Stimulated activated CD4-positive, alpha-beta T cell treated with anti-CD3 and anti-CD28 coated beads, TNF-alpha, amount 100 ng/mL, for 24 hours (primary cell): ENCODE measurements around the gene EPHX1.

ENCODE experiments used
- DNase-seq, 3 experiments: peaks; one replicate each; pipeline ENCODE4 v3.0.0-alpha.2; 2020; ENCODE audit warnings: low read depth in 3 of 3

EPHX1 gene

DNA sequence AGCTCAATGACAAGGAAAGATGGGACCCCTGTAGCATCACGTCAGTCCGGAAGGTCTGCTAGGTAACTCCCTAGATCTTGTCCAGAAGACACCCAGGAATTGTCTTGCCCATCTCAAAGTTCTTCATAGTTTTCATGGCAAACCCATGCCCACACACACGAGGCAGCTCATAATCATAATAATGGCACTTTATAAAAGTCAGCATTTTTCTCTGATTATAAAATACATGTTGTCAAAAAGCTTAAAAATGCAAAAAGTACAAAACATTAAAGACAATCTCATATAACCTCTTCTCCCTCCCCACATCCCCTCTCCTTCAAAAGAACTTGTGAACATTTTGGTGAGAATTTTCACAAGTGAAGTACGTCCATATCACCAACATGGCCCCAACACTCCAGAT is 30.8 kb downstream of the EPHX1 start:
- DNase-seq = no peak

DNA sequence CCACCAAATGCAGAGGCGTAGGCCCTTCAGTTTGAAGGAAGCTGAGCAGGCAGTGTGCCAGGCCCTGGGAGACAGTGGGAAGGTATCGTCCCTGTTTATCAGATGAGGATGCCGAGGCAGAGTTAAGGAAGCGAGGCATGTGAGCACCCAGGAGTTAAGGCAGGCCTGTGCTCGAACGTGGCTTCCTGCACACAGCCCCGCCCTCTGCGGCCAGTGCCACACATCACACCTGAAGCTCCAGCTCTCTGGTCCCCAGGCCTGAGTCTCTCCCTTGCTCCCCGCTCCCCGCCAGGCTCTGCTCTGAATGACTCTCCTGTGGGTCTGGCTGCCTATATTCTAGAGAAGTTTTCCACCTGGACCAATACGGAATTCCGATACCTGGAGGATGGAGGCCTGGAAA is 32.1 kb downstream of the EPHX1 start:
- DNase-seq = no peak

DNA sequence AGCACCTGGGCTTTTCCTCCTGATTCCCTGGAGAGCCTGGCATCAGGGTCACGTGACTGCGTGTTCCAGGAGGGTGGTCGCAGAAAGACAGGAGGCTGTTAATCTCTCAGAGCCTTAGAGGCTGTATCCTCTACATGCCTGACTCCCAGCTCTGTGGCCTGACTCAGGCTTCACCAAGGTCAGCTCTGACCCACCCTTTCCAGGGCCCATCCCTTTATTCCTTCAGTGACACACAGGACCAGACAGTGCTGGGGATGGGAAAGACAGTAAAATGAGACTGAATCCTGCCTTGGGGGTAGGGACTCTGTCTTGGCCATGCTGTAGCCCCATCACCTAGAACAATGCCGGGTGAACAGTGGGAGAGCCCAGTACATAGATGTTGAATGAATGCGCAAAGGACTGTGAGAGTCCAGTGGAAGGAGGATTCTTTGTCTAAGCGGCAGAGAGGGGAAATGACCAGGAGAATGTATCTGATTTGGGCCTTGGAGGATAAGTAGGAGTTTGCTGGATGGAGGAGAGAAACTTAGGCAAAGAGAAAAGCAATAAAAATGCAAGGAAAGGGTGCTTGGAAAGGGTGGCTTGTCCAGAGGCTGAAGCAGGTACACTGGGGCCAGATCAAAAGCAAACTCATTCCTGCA is 33.0 kb downstream of the EPHX1 start:
- DNase-seq = no peak

DNA sequence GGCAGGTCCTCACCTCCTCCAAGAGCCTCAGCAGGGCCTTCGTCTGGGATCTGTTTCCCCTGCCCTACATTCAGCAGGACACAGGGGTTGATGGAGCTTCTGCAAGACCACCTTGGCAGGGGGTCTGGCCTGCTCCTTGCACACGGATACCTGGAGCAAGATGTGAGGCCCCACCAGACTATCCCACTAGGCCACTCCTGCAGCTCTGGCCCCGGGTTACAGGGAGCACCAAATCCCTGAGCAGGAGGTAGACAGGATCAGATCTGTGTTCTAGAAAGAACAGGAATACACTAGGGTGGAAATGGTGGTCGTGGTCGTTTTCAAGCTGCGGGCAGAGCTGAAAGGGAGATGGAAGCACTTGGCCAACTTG is 33.5 kb downstream of the EPHX1 start:
- DNase-seq = no peak

DNA sequence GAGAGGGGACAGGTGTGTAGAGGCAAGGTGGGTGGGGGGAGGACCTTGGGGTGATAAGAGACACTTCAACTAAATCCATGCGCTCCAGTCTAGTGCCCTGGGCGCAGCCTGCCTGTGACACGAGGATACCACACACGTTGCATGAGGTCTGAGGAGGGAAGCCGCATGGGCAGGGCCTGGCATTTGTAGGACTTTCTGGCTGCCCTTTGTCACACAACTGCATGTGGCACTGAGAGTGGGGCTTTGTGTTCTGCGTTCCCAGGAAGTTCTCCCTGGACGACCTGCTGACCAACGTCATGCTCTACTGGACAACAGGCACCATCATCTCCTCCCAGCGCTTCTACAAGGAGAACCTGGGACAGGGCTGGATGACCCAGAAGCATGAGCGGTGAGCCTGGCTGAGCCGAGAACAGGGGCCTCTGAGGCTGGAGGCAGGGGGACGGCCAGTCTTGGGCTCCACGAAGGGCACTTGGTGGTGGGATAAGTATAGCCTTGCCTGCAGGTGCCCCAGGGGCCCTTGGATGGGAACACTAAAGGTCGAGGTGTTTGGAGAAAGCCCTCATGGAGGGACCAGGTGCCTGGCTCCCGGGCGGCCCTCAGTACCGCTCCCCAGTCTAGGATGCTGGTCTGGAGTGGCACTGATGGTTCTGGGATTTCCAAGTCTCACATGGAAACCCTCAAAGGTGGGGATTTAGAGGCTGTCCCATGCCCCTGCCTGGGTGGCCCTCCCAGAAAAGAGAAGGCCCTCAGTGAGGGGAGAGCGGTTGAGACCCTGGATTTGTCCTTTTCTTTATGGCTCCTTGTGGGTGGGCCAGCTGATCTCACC is 34.5 kb downstream of the EPHX1 start:
- no peak for DNase-seq

DNA sequence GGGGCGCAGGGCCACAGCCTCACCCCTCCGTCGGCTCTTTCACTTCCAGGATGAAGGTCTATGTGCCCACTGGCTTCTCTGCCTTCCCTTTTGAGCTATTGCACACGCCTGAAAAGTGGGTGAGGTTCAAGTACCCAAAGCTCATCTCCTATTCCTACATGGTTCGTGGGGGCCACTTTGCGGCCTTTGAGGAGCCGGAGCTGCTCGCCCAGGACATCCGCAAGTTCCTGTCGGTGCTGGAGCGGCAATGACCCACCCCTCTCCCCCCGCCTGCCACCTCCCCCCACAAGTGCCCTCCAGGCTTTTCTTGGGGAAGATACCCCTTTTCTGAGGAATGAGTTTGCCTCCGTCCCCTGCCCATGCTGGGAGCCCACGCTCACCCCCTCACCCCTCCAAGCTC is 35.2 kb downstream of the EPHX1 start:
- no peak for DNase-seq

DNA sequence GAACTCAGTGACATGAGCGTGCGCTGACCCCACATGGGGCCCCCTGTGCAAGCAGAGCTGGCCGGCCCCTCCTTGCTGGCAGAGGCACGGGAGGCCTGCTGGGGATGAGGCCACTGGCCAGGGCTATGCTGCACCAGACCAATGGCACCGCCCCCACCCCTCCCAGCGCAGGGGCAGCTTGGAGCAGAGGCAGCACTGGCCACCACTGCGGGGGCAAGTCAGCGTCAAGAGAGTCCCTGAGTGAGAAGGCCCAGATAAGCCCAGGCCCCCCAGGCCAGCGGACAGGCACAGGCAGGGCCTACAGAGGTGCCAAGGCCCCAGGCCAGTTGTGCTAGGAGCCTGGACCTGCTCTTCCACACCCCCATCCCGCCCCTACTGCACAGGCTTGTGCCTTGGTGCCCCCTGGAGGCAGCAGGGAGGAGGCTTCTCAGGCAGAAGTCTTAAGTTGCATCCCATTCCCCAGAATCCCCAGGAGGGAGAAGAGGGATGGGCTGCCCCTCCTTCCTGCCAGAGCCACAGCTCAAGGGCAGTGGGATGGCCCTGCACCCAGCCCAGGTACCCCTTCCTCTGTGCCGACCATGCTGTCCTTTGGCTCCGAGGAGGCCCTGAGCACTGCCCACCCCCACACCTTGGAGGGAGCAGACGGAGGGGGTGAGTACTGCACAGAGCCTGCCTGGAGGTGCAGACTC is 35.8 kb downstream of the EPHX1 start:
- DNase-seq = peak in 2 of 3 experiments; percentile 13 to 37

DNA sequence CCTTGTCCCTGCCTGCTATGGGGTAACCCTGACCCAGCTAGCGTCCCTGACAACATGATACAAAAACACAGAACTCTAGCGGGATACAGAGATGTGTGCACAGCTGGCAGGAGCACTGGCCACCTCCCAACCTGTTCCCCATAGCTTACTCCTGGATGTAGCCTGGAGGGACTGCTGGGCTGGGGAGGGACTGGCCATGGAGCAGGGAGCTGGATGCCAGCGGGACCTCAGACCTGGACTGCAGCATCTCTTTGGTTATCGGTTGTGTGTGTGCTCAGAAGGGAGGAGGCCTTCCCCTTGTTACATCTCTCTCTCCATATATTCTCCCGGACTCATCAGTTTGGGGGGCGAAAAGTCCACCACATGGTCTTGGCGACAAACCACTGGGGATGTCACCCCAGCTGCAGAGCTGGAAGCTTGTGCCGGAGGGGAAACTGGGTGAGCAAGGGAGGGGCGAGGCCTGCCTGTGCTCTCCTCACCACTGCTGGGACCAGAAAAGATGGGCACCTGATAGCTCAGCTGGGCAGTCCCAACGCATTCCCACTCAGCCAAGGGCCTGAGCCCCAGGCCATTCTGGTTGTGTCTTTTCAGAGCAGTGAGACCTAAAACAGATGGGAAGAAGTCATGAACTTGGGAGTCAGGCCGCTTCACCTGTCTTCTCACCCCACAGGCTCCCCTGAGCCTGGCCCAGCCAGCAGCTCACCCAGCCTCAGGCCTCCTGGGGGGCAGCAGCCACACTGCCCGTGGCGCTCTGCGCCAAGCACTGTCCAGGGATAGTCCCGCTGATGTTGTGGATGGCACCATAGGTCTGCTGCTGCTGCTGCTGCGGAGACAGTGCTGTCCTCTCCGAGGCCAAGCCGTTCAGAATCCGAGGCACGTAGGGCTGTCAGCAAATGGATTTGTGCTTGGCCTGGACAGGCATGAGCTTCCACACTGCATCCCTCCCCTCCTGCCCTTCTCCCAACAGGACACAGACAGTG is 36.7 kb downstream of the EPHX1 start:
- no peak for DNase-seq

DNA sequence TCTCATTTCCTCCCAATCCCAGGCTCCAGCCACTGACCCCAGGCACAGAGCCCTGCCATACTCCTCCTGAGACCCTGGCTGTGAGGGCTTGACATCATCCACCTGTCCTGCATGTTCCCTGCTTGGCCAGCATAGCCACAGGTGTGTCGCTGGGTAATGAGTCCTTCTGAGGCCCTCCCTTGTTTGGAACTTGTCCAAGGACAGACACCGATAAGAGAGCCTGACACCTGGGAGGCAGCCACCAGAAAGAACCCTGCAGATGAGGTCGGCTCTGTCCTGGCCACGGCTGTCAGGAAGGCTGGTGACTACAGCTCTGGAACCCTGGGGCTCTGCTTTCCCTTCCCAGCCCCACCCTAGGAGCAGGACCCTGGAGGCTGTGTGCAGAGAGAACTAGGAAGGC is 37.7 kb downstream of the EPHX1 start:
- no peak for DNase-seq

DNA sequence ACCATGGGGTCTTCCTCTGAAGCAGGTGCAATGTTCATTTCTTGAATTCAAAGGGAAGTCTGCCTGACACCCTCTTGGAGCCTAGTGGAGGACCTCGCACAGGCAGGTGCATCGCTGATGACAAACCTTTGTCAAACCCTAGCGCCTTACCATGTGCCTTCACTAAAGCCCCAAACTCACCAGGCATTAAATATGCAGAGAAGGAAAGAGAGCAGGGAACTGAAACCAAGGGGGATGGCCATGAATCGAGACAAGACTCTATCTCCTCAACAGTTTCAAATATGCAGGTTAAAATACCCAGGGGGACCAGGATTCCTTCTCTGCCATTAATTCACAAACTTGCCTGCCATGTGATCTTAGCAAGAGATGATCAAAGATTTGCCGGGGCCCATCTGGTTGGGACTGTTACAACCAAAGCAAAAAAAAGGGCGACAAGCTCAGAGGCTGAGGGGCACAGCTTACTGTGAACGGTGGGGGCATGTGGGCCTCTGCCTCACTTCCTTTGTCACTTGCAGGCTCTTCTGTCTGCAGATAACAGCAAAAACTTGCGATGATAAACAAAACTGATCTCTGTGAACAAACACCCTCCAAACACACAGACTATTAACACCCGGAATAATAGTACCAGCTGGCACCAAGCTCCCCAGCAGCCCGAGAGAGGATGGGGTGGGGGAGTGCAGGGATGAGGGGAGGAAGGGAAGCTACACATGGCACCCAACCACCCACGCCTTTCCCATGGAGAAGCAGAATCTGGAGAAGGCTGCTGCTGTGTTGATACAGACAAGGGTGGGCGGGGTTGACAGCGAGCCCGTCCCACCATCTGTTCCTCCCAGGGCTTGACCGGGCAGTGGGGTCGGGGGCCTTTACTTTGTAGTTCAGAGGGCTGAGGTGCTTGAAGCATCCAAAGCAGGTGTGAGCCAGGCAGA is 38.4 kb downstream of the EPHX1 start:
- no peak for DNase-seq

DNA sequence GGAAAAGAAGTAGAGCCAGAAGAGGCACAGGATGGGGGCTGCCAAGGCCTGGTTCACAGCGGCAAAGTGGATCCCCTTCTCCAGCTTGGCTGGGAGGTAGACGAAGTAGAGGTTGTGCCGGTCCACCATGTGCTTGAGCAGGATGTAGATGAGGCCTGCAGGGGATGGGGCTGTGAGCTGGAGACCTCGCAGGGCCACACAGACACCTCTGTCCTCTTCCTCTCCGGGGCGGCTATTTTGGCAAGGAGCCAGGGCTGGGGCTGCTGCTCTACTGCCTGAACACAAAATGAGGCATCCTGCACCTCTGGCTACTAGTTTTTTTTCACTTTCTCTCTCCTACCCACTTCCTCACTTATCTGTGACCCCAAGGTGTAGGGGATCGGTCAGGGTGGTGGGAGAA is 40.0 kb downstream of the EPHX1 start:
- DNase-seq = no peak

DNA sequence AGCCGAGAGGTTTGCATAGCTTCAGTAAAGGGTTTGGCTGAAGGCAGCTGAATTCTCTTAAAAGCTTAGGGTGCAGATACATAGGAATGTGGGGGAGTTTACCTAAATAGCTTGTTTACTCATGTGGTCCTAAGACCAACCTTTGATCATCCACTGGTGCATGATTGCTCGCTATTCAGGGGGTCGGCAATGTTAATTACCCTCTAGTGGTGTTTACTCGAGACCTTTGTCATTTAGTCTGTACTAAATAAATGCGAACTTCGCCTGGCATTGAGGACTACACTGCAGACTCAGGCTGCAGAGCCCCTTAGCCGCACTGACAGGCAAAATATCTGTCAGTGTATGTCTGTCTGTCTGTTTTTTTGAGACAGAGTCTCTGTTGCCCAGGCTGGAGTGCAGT is 40.4 kb downstream of the EPHX1 start:
- no peak for DNase-seq

DNA sequence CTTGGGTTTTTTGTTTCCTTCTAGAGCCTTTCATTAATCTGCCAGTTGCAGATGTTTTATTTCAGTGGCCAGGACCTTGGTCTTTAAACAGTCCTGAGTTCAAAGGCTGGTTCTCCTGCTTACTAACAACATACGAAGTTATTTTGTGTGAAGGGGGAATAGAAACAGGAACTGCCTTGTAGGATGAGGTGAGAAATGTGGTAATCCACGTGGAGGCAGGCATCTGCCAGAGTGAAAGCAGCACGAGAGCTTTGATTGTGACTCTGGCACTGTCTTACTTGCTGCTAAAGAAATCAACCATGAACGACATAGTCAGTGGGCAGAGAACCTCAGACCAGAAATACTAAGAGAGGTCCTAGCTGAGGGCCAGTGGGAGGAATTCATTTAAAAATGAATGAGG is 41.9 kb downstream of the EPHX1 start:
- DNase-seq = no peak

DNA sequence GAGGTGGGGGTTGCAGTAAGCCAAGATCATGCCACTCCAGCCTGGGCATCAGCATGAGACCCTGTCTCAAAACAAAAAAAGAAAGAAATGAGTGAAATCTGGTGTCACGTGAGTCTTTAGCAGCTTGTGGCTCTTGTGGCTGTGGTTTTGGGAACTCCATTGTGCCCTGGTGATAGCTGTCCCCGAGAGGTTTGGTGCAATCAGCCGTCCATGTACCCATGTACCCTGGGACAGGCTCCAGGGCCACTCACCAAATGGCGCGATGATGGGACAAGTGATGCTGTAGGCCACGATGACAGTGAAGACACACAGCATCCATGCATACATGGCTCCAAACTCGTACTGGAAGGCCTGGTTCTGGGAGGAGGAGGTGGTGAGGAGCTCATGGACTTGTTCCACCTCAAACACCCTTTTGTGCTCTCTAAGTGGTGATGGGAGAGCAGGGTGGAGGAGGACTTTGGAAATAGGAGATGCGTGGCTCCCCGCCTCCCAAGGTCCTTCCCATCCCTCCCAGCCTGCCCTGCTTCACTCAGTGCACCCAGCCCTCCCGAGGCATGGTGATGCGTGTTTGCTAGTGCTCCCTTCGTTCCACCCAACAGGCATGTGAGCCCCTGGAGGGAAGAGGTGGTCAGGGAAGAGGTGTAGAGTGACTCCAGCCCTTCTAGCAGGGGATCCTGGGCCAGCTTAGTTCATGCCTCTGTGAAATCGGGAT is 42.6 kb downstream of the EPHX1 start:
- no peak for DNase-seq

DNA sequence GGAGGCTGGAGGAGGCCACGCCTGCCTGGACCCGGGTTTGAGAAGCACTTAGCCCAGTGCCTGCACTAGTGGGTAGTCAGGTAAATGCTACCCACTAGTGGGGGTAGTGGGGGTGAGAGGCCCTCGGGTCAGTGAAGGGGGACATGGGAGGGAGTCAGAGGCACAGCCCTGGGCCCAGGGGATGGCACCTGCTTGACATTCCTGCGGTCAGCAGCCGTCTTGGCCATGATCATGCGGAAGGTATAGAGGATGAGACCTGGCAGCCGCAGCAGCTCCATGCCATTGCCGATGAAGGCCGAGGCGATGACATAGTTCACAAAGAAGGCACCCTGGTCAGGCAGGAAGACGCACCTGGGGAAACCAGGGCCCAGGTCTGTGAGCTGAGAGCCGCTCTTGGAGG is 43.5 kb downstream of the EPHX1 start:
- no peak for DNase-seq

DNA sequence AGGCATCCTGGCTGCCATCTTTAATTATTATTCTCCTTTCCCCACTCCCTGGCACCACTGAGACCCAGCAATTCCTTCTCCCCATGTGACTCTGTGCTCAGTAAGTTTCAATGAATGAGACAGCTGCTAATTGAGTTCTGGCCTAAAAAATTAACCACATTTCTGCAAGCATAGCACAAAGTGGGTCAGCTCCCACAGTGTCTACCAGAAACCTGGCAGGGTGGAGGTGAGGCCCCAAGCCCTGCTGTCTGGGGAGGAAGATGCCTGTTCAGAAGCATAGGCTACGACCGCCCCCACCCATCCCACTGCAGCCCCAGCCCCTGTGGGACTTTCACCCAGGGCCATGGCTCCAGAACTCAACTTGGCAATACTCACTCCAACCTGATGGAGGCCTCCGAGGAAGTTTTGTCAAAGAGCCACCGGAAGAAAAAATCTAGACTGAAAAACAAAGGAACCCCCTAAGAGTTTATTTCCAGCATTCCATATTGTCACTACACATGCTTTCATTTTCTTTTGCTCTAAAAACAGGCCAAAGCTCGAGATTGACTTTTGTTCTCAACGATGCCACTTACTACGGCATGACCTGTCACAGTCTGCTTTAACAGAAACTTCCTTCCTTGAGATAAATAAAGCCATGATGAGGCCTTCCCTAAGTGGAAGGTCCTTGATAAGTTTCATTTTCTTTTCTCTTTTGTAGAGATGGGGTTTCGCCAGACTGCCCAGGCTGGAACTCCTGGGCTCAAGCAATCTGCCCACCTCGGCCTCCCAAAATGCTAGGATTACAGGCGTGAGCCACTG is 45.8 kb downstream of the EPHX1 start:
- DNase-seq = no peak

DNA sequence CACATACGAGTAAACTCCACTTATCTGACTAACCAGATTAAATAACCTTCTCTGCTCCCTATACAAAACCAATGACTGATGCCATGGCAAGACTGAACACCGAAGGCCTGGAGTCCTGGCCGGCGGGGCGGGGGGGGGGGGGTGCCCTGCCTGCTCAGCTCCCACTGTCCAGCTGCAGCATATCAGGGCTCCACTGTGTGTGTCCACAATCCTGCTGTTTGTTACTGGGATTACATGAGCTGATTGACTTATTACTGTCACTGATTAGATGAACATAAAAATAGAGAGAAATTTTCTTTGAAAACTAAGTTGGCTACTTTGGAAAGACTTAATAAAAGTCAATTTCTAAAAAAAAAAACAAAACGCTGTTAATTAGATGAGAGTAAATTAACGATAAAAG is 47.3 kb downstream of the EPHX1 start:
- DNase-seq = no peak

DNA sequence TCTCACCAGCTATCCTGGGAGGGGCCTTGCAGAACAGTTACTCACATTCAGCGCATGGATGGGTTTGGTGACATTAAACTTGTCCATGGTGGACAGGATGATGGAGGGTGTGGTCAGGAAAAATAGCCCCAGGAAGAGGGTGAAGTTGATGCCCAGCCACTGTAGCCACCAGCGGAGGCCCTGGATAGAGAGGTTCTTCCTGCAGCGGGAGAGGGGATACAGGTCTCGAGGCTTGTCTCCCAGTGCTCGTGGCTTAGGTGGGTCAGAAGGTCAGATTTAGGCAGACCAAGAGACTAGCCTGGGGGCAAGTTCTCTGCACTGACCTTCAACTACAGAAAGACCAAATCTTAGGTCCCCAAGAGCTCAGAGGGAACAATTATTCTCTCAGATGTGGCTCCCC is 49.2 kb downstream of the EPHX1 start:
- DNase-seq = no peak

DNA sequence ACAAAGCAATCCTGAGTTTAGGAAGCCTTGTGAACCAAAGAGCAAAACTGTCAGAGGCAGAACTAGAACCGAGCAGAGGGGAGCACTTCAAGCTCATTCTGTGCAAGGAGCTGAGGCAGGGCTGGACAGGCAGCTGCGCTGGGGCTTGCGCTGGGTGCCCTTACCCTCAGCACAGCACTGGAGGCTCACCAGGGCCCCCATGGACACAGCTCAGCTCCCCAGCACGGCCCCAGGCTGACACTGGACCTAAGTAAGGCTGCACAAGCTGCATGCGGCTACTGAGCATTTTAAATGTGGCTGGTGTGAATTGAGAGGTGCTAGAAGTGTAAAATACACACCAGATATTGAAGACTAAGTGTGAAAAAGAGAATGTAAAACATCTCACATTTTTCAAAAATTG is 50.2 kb downstream of the EPHX1 start:
- no peak for DNase-seq
